ENCODE measurements around the gene ARL4A. TPM values are rescaled to one million over a fixed set of nuclear protein-coding genes. Genes with fewer than 3 reads are reported as not detected.

Gene ARL4A
- total and polyA plus RNA-seq, 2 of the 13 experiments (the other 11 are each of a cell fraction or from before 2014, with no cell fraction given): 10.8 to 25.6 TPM

GRCh38 chr7:12735923-12736322, 48.5 kb downstream of the ARL4A start (continued):
- TF ChIP-seq NR0B2 (CRISPR knock-in tag; IDR thresholded peaks at IDR 0.05) (no peak), HMG20A (CRISPR knock-in tag; IDR thresholded peaks at IDR 0.05; ENCODE audit: borderline replicate concordance) (no peak), IRX3 (CRISPR knock-in tag; IDR thresholded peaks at IDR 0.05; ENCODE audit: borderline replicate concordance, low read depth) (no peak)

GRCh38 chr7:12737373-12737772, 49.9 kb downstream of the ARL4A start:
- Histone ChIP-seq H2AFZ (ENCODE audit: low read length) (no peak overlapping the region), H3K4me3 (replicated peaks in 1 of 3; ENCODE audit: insufficient read depth in 1 of 3, low read depth in 2 of 3, low read length in 3 of 3) (no peak overlapping the region), H3K9ac (ENCODE audit: insufficient read depth, low read depth, low read length) (no peak overlapping the region), H3K27me3 (ENCODE audit: control insufficient read depth in 1 of 2, insufficient read depth in 2 of 2, low read length in 2 of 2) (no peaks in the 10 kb centered on the region), H3K27ac (ENCODE audit: extremely low read length, insufficient read depth, low read length) (no peak overlapping the region), H3K4me1 (ENCODE audit: insufficient read depth, low read length) (no peaks in the 10 kb centered on the region), H3K79me2 (ENCODE audit: insufficient read depth, low read length) (no peaks in the 10 kb centered on the region), H3K9me3 (ENCODE audit: low read length) (no peaks in the 10 kb centered on the region), H3K36me3 (replicated peaks in 1 of 2; ENCODE audit: control insufficient read depth in 1 of 2, insufficient read depth in 2 of 2, low read length in 2 of 2) (no peaks in the 10 kb centered on the region), H4K20me1 (ENCODE audit: insufficient read depth, low read length) (no peaks in the 10 kb centered on the region), H3K4me2 (ENCODE audit: low read depth, low read length) (no peak overlapping the region)
- POLR2A ChIA-PET: no interaction called here
- in situ Hi-C loops (cut with HindIII; ENCODE audit: extremely low pct_ligation_motif_present, low pct_unique_long_range_greater_than_20kb) (no loop called here), intact Hi-C loops (cut with micrococcal nuclease; ENCODE audit: unreplicated experiment) (no loop called here)
- 44% methylated on average over 1 of the region's 1 CpG for WGBS (ENCODE audit: low lambda C conversion rate)
- no TSS peak for BruUV-seq (replicated peaks)
- CTCF ChIA-PET (ENCODE audit: low intra/inter-chr PET ratio, low total read pairs): no interaction called here
- no peak for ATAC-seq
- no peak for TF ChIP-seq LCORL (IDR thresholded peaks at IDR 0.05)
- no peak for TF ChIP-seq LCORL (CRISPR knock-in tag; IDR thresholded peaks at IDR 0.05)
- TF ChIP-seq PPARG (CRISPR knock-in tag; conservative IDR thresholded peaks at IDR 0.05): no peak
- no peak for TF ChIP-seq MEIS1 (CRISPR knock-in tag; IDR thresholded peaks at IDR 0.05; ENCODE audit: borderline replicate concordance)
- no peak for TF ChIP-seq CBFB (CRISPR knock-in tag; IDR thresholded peaks at IDR 0.05)
- TF ChIP-seq ZNF7 (CRISPR knock-in tag; IDR thresholded peaks at IDR 0.05): no peak
- TF ChIP-seq, protein P1, sequence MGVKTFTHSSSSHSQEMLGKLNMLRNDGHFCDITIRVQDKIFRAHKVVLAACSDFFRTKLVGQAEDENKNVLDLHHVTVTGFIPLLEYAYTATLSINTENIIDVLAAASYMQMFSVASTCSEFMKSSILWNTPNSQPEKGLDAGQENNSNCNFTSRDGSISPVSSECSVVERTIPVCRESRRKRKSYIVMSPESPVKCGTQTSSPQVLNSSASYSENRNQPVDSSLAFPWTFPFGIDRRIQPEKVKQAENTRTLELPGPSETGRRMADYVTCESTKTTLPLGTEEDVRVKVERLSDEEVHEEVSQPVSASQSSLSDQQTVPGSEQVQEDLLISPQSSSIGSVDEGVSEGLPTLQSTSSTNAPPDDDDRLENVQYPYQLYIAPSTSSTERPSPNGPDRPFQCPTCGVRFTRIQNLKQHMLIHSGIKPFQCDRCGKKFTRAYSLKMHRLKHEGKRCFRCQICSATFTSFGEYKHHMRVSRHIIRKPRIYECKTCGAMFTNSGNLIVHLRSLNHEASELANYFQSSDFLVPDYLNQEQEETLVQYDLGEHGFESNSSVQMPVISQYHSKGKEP (CRISPR knock-in tag; IDR thresholded peaks at IDR 0.05): no peak
- no peak for TF ChIP-seq ZSCAN9 (CRISPR knock-in tag; IDR thresholded peaks at IDR 0.05; ENCODE audit: borderline replicate concordance)
- TF ChIP-seq RERE (CRISPR knock-in tag; IDR thresholded peaks at IDR 0.05; ENCODE audit: low read depth): no peak
- no peak for TF ChIP-seq KDM5B (CRISPR knock-in tag; IDR thresholded peaks at IDR 0.05; ENCODE audit: borderline replicate concordance)
- no peak for TF ChIP-seq HOXA9 (CRISPR knock-in tag; IDR thresholded peaks at IDR 0.05; ENCODE audit: borderline replicate concordance)
- FAIRE-seq: no peak
- no peak for DNase-seq (ENCODE audit: low spot score)

All from HepG2 (cell line).